Mesothelial cell of epicardium (in vitro differentiated cells): ENCODE results near the gene FAM131B. TPM values are rescaled to one million over a fixed set of nuclear protein-coding genes. Genes with fewer than 3 reads are reported as not detected.
A peak's percentile ranks its signal among the peaks of the same experiment; 100 is the strongest.

Experiments
- DNase-seq, 2 experiments: peaks; one replicate each; pipeline ENCODE4 v3.0.0; 2021; ENCODE audit warnings: low spot score in 2 of 2; ENCODE audit not compliant: unreplicated experiment in 2 of 2
- H3K27ac Mint-ChIP-seq: 2 replicates; pipeline ENCODE4 v1.8.0; 2021; ENCODE audit warnings: mixed read lengths
- H3K27me3 Mint-ChIP-seq: 2 replicates; pipeline ENCODE4 v1.8.0; 2021; ENCODE audit warnings: low read depth, mixed read lengths
- H3K36me3 Mint-ChIP-seq: 2 replicates; pipeline ENCODE4 v1.8.0; 2021; ENCODE audit warnings: mixed read lengths
- H3K4me1 Mint-ChIP-seq: 2 replicates; pipeline ENCODE4 v1.8.0; 2021; ENCODE audit warnings: mixed read lengths
- H3K4me3 Mint-ChIP-seq: 2 replicates; pipeline ENCODE4 v1.8.0; 2021; ENCODE audit warnings: mild to moderate bottlenecking, moderate library complexity, mixed read lengths
- H3K9me3 Mint-ChIP-seq: 2 replicates; pipeline ENCODE4 v1.8.0; 2021; ENCODE audit warnings: mixed read lengths
- total RNA-seq: library from RNA; stranded (reverse); gene quantifications from 3 replicates; pipeline ENCODE4 v1.2.1, GENCODE V29; 2021
- TF ChIP-seq, protein P1 (sequence below): fragments of 200-600 bp; sonication (generic); IDR thresholded peaks from one replicate; pipeline ENCODE4 v1.5.0; 2021; ENCODE audit warnings: antibody characterized with exemption; ENCODE audit not compliant: unreplicated experiment

The FAM131B gene
- total RNA-seq, 1 donor from 2014 or later = 5.6 TPM

GRCh38 chr7:143391462-143392404 is 29.2 kb upstream of the FAM131B start:
- H3K36me3 Mint-ChIP-seq = peaks cover 32% of the 10 kb centered on the region
- no peak for DNase-seq
- peak overlapping the region; percentile 94 for H3K27ac Mint-ChIP-seq
- TF ChIP-seq, protein P1, sequence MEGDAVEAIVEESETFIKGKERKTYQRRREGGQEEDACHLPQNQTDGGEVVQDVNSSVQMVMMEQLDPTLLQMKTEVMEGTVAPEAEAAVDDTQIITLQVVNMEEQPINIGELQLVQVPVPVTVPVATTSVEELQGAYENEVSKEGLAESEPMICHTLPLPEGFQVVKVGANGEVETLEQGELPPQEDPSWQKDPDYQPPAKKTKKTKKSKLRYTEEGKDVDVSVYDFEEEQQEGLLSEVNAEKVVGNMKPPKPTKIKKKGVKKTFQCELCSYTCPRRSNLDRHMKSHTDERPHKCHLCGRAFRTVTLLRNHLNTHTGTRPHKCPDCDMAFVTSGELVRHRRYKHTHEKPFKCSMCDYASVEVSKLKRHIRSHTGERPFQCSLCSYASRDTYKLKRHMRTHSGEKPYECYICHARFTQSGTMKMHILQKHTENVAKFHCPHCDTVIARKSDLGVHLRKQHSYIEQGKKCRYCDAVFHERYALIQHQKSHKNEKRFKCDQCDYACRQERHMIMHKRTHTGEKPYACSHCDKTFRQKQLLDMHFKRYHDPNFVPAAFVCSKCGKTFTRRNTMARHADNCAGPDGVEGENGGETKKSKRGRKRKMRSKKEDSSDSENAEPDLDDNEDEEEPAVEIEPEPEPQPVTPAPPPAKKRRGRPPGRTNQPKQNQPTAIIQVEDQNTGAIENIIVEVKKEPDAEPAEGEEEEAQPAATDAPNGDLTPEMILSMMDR = no peak
- no peak overlapping the region for H3K4me3 Mint-ChIP-seq
- H3K9me3 Mint-ChIP-seq = no peaks in the 10 kb centered on the region
- H3K27me3 Mint-ChIP-seq = no peaks in the 10 kb centered on the region
- H3K4me1 Mint-ChIP-seq = peaks cover 16% of the 10 kb centered on the region

DNA sequence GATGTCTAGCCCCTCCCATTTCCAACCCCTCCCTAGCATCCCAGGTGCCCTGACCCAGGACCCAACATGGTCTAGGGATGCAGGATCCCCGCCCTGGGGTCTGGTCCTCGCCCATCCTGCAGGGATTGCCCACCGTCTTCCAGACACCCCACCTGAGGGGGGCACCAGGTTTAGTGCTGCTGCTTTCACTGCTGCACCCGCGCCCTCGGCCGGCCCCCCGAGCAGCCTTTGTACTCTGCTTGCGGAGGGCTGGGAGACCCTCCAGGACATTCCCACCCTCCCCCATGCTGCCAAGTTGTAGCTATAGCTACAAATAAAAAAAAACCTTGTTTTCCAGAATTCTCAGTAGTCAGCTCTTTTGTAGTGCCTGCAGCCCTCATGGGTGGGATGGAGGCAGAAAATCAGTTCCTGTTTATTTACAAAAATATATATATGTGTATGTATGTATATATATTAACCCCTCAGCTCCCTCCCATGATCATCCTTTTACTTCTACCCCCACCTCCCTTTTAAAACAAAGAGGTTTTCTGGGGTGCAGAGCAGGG is 28.3 kb upstream of the FAM131B start:
- Mint-ChIP-seq H3K27me3 (no peaks in the 10 kb centered on the region), H3K36me3 (peaks cover 32% of the 10 kb centered on the region), H3K4me3 (no peak overlapping the region), H3K9me3 (no peaks in the 10 kb centered on the region), H3K27ac (no peak overlapping the region), H3K4me1 (peaks cover 16% of the 10 kb centered on the region)
- no peak for DNase-seq
- TF ChIP-seq, protein P1 = no peak

DNA sequence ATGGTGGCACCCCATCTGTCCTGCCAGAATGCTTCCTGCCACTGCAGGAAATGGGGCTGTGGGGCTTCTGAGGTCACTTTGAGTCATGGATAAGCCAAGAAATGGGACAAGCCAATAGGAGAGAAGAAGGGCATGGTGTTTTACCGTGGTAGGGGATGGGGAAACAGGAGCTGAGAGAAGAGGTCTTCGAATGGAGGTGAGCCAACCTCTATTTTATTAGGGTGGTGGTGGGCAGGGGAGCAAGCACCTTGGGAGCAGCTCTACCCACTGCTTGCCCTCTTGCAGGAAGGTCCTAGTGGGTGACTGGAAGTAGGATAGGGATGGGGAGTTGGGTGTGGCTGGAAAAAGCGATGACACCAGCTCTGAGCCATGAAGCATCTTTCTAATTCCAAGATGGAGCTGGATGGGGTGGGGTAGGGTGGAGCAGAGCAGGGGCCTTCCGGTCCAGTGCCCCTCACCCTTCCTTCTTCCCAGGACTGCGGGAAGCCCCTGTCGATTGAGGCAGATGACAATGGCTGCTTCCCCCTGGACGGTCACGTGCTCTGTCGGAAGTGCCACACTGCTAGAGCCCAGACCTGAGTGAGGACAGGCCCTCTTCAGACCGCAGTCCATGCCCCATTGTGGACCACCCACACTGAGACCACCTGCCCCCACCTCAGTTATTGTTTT is 27.7 kb upstream of the FAM131B start:
- no peaks in the 10 kb centered on the region for H3K27me3 Mint-ChIP-seq
- no peak for DNase-seq
- H3K27ac Mint-ChIP-seq = peak overlapping the region; percentile 51
- H3K36me3 Mint-ChIP-seq = peaks cover 30% of the 10 kb centered on the region
- peaks cover 16% of the 10 kb centered on the region for H3K4me1 Mint-ChIP-seq
- H3K9me3 Mint-ChIP-seq = no peaks in the 10 kb centered on the region
- TF ChIP-seq, protein P1 = no peak
- H3K4me3 Mint-ChIP-seq = no peak overlapping the region

- no peak for DNase-seq
- TF ChIP-seq, protein P1 = no peak
- H3K36me3 Mint-ChIP-seq = peaks cover 26% of the 10 kb centered on the region
- H3K27me3 Mint-ChIP-seq = no peaks in the 10 kb centered on the region
- H3K9me3 Mint-ChIP-seq = no peaks in the 10 kb centered on the region
- no peak overlapping the region for H3K4me3 Mint-ChIP-seq
- H3K27ac Mint-ChIP-seq = peak overlapping the region; percentile 51
- H3K4me1 Mint-ChIP-seq = peaks cover 16% of the 10 kb centered on the region
These were observed 27.0 kb upstream of the FAM131B start for GRCh38 chr7:143389316-143390103.

- Mint-ChIP-seq H3K27me3 (no peaks in the 10 kb centered on the region), H3K36me3 (peaks cover 21% of the 10 kb centered on the region), H3K4me3 (no peak overlapping the region), H3K4me1 (peaks cover 13% of the 10 kb centered on the region), H3K9me3 (no peaks in the 10 kb centered on the region), H3K27ac (no peak overlapping the region)
- DNase-seq = no peak
- TF ChIP-seq, protein P1 = no peak
These were observed 26.1 kb upstream of the FAM131B start for GRCh38 chr7:143388491-143389101.
